Smooth muscle cell (in vitro differentiated cells): ENCODE results near the gene HEXD. TPM values are rescaled to one million over a fixed set of nuclear protein-coding genes. Genes with fewer than 3 reads are reported as not detected.
A peak's percentile ranks its signal among the peaks of the same experiment; 100 is the strongest.
"Not testable (repeated sequence)": the region's sequence is repeated elsewhere in the genome, so short reads cannot be mapped to it uniquely, and the experiment has no call there.

Experiments used
- DNase-seq: peaks from one replicate; lab custom pipeline; 2025; ENCODE audit not compliant: unreplicated experiment; lab: John Stamatoyannopoulos, UW
- H2AFZ ChIP-seq: fragments of 200-600 bp; sonication (generic); 2 replicates; pipeline ENCODE4 v1.6.0; 2016; ENCODE audit warnings: antibody characterized with exemption, low read depth, mild to moderate bottlenecking
- H3F3A ChIP-seq: fragments of 200-600 bp; sonication (generic); 2 replicates; pipeline ENCODE4 v1.6.0; 2017; ENCODE audit warnings: antibody characterized with exemption, low read depth
- H3K27ac ChIP-seq: fragments of 200-600 bp; sonication (generic); 2 replicates; pipeline ENCODE4 v1.5.1; 2016; ENCODE audit warnings: low read depth, mild to moderate bottlenecking
- H3K27me3 ChIP-seq: fragments of 200-600 bp; sonication (generic); 2 replicates; pipeline ENCODE4 v1.6.1; 2016; ENCODE audit warnings: low read depth, mild to moderate bottlenecking
- H3K36me3 ChIP-seq: fragments of 200-600 bp; sonication (generic); 2 replicates; pipeline ENCODE4 v1.5.1; 2016; ENCODE audit warnings: low read depth
- H3K4me1 ChIP-seq: fragments of 200-600 bp; sonication (generic); 2 replicates; pipeline ENCODE4 v1.5.1; 2016; ENCODE audit warnings: low read depth
- H3K4me2 ChIP-seq: fragments of 200-600 bp; sonication (generic); 2 replicates; pipeline ENCODE4 v1.6.0; 2016; ENCODE audit warnings: mild to moderate bottlenecking
- H3K4me3 ChIP-seq: fragments of 200-600 bp; sonication (generic); 2 replicates; pipeline ENCODE4 v1.5.1; 2016; ENCODE audit warnings: mild to moderate bottlenecking
- H3K79me2 ChIP-seq: fragments of 200-600 bp; sonication (generic); 2 replicates; pipeline ENCODE4 v1.6.0; 2016; ENCODE audit warnings: low read depth, mild to moderate bottlenecking
- H3K9ac ChIP-seq: fragments of 200-600 bp; sonication (generic); 2 replicates; pipeline ENCODE4 v1.6.0; 2016; ENCODE audit warnings: low read depth
- H3K9me3 ChIP-seq: fragments of 200-600 bp; sonication (generic); replicated peaks from 2 replicates; pipeline ENCODE4 v1.5.1; 2016; ENCODE audit warnings: low read depth
- H4K20me1 ChIP-seq: fragments of 200-600 bp; sonication (generic); 2 replicates; pipeline ENCODE4 v1.6.0; 2016; ENCODE audit warnings: low read depth
- WGBS: methylation state at CpG from one replicate; pipeline ENCODE4 v1.1.7; 2016; ENCODE audit warnings: low lambda C conversion rate; 5-methylcytosine and 5-hydroxymethylcytosine counted together
- polyA plus RNA-seq: library from polyadenylated mRNA; unstranded; fragments of >200 nt; fragmentation: Nextera tagmentation; extraction: Ambion mirVana; gene quantifications from 2 replicates; pipeline ENCODE4 v1.2.1, GENCODE V29; 2016
- total RNA-seq: library from RNA; depleted of rRNA; stranded (reverse); fragments of >200 nt; gene quantifications from 2 replicates; pipeline ENCODE4 v1.2.3, GENCODE V29; 2014
- TF ChIP-seq, protein P1 (sequence below): fragments of 200-600 bp; sonication (generic); IDR thresholded peaks from 2 replicates; pipeline ENCODE4 v1.5.1; 2017; ENCODE audit warnings: borderline replicate concordance, mild to moderate bottlenecking, antibody characterized with exemption; ENCODE audit not compliant: insufficient read depth, poor library complexity, severe bottlenecking

Gene HEXD
- total and polyA plus RNA-seq, 2 experiments from 2014 or later: 1.5 to 9.2 TPM

DNA sequence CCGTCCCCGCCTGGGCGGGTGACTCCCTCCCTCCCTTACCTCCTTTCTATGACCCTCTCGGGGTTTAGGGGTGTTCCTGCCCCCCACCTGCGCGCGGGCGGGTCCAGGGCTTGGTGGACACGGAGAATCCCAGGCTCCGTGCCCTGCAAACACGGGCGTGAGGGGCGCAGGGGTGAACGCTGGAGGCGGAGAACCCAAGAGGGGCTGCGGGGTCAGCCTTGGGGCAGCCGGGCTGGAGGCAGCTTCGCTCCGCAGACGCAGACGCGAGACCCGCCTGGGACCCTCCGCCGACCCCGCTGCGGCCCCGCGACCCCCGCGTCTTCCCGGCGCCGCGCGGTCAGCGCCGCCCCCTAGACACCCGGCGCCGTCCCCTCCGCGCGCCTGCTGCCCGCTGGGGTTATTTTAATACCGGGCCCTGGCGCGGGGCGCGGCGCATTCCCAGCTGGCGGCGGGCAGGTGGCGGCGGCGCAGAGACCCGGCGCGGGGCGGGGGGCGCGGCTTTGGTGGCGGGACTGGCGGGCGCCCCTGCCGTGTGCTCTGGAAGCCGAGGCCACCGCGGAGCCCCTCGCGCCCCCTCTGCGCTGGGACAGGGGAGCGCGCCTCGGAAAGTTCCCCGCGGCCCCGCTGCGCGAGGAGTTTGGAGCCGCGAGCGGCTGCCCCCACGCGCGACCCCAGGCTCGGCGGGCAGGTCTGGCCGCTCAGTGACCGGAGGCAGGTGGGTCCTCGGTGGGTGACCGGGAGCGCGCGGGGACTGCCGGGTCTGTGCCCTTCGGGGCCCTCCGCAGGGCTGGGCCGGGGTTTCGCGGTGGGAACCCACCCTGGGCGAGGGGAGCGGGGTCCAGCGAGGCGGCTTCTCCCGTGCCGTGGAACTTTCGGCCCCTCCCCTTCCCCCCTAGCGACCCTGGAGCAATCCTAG lies 46.6 kb upstream of the HEXD start, which contains the start of gene UTS2R:
UTS2R (plus strand) TSS at position 433 of the 916 bp plus-strand sequence. CDS start 2,560 bp downstream, outside the sequence.
- Histone ChIP-seq H3K79me2 (no peaks in the 10 kb centered on the region), H3K4me1 (no peaks in the 10 kb centered on the region), H3K27ac (no peak within 1 kb of the TSS), H3K4me2 (peak within 1 kb of the TSS; percentile 68), H3K9me3 (no peaks in the 10 kb centered on the region), H3K27me3 (peaks cover 45% of the 10 kb centered on the region), H3K36me3 (no peaks in the 10 kb centered on the region), H3K4me3 (peak within 1 kb of the TSS; percentile 5), H4K20me1 (no peaks in the 10 kb centered on the region), H3K9ac (no peak within 1 kb of the TSS), H2AFZ (no peak within 1 kb of the TSS), H3F3A (no peaks in the 10 kb centered on the region)
- DNase-seq: no peak
- 19% methylated on average over 37 of the region's 109 CpGs for WGBS
- TF ChIP-seq, protein P1, sequence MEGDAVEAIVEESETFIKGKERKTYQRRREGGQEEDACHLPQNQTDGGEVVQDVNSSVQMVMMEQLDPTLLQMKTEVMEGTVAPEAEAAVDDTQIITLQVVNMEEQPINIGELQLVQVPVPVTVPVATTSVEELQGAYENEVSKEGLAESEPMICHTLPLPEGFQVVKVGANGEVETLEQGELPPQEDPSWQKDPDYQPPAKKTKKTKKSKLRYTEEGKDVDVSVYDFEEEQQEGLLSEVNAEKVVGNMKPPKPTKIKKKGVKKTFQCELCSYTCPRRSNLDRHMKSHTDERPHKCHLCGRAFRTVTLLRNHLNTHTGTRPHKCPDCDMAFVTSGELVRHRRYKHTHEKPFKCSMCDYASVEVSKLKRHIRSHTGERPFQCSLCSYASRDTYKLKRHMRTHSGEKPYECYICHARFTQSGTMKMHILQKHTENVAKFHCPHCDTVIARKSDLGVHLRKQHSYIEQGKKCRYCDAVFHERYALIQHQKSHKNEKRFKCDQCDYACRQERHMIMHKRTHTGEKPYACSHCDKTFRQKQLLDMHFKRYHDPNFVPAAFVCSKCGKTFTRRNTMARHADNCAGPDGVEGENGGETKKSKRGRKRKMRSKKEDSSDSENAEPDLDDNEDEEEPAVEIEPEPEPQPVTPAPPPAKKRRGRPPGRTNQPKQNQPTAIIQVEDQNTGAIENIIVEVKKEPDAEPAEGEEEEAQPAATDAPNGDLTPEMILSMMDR: no peak

DNA sequence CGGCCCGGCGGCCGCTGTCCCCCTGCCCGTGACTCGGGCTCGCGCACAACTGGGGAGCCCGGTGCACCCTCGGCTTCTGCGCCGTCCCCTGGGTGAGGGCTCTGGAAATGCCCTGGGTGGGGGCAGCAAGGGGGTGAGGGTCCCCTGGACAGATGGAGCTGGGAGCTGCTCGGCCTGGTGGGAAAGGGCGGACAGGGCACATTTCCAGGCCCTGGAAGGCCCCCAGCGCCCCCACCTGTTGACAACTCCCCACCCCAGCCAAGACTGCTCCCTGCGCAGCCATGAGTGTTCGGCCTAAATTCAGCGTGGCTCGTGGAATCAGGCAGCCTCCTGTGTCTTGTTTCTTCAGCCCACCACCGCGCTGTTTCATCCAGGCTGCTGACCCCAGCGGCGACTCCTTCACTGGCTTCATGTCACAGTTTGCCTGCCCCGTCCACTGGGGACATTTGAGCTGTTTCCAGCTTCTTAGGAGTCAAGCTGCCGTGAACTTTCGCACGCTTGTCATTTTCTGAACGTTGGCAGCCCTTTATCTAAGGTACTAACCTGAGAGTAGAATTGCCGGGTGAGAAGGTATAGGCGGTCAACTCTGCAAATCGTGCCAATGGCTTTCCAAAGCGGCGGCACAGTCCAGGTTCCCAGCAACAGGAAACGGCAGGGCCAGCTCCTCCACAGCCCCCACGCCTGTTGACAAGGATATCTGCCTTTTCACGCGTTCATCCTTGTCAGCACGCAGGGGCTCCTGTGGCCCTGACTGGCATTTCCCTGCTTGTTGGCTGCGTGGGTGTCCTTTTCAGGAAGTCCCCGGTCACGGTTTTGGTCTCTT lies 45.7 kb upstream of the HEXD start:
- Histone ChIP-seq H3K27ac (no peak overlapping the region), H3K9ac (no peak overlapping the region), H3K79me2 (no peaks in the 10 kb centered on the region), H3K4me3 (no peak overlapping the region), H3K9me3 (no peaks in the 10 kb centered on the region), H3K4me2 (no peak overlapping the region), H2AFZ (no peak overlapping the region), H3F3A (no peaks in the 10 kb centered on the region), H3K4me1 (no peaks in the 10 kb centered on the region), H4K20me1 (no peaks in the 10 kb centered on the region), H3K27me3 (peaks cover 45% of the 10 kb centered on the region), H3K36me3 (no peaks in the 10 kb centered on the region)
- WGBS: 50% methylated on average over 37 of the region's 41 CpGs
- DNase-seq: no peak
- TF ChIP-seq, protein P1: no peak

DNA sequence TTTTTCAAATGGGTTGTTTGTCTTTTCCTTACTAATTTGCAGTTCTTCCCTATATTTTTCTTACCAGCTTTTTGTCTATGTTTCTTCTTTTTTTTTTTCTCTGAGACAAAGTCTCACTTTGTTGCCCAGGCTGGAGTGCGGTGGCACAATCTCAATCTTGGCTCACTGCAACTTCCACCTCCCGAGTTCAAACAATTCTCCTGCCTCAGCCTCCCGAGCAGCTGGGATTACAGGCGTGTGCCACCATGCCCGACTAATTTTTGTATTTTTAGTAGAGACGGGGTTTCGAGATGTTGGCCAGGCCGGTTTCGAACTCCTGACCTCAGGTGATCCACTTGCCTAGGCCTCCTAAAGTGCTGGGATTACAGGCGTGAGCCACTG lies 45.1 kb upstream of the HEXD start:
- H3K79me2 ChIP-seq, H3K9ac ChIP-seq, H3K27ac ChIP-seq, H4K20me1 ChIP-seq, H3K4me2 ChIP-seq, H3F3A ChIP-seq, H3K36me3 ChIP-seq, H3K4me3 ChIP-seq, H3K9me3 ChIP-seq, DNase-seq, H3K4me1 ChIP-seq, H2AFZ ChIP-seq: not testable (repeated sequence)
- H3K27me3 ChIP-seq: peaks cover 45% of the 10 kb centered on the region
- 93% methylated on average over 10 of the region's 10 CpGs for WGBS
